DOHH2 (cell line): ENCODE data around the gene MB.

Experiments
- H3F3A ChIP-seq: fragments of 200-600 bp; sonication (generic), shearing (Covaris generic); 2 replicates; pipeline ENCODE4 v1.6.0; 2016; ENCODE audit warnings: antibody characterized with exemption, mild to moderate bottlenecking; ENCODE audit not compliant: control insufficient read depth, insufficient read depth
- H3K27ac ChIP-seq: fragments of 200-600 bp; sonication (generic); 2 replicates; pipeline ENCODE4 v1.5.1; 2014; ENCODE audit warnings: low read depth, mild to moderate bottlenecking, low read length, moderate library complexity
- H3K27me3 ChIP-seq: fragments of 200-600 bp; sonication (generic); 2 replicates; pipeline ENCODE4 v1.6.1; 2014; ENCODE audit warnings: mild to moderate bottlenecking, low read length, mixed read lengths; ENCODE audit not compliant: control insufficient read depth
- H3K36me3 ChIP-seq: fragments of 200-600 bp; sonication (generic); 2 replicates; pipeline ENCODE4 v1.6.1; 2014; ENCODE audit warnings: mild to moderate bottlenecking, low read length, moderate library complexity, mixed read lengths; ENCODE audit not compliant: control insufficient read depth
- H3K4me1 ChIP-seq: fragments of 200-600 bp; sonication (generic); 2 replicates; pipeline ENCODE4 v1.6.1; 2014; ENCODE audit warnings: mild to moderate bottlenecking, low read length, mixed read lengths; ENCODE audit not compliant: control insufficient read depth
- H3K4me2 ChIP-seq: fragments of 200-600 bp; sonication (generic); 2 replicates; pipeline ENCODE4 v1.6.0; 2014; ENCODE audit warnings: mild to moderate bottlenecking, low read length, moderate library complexity
- H3K4me3 ChIP-seq: fragments of 200-600 bp; sonication (generic); 2 replicates; pipeline ENCODE4 v1.5.1; 2014; ENCODE audit warnings: mild to moderate bottlenecking, low read length, mixed read lengths
- H3K79me2 ChIP-seq: fragments of 200-600 bp; sonication (generic); 2 replicates; pipeline ENCODE4 v1.6.1; 2014; ENCODE audit warnings: mild to moderate bottlenecking, low read length, mixed read lengths; ENCODE audit not compliant: control insufficient read depth
- H3K9me2 ChIP-seq: fragments of 200-600 bp; sonication (generic); replicated peaks from 2 replicates; pipeline ENCODE4 v1.6.1; 2014; ENCODE audit warnings: mild to moderate bottlenecking, low read length, mixed read lengths; ENCODE audit not compliant: control insufficient read depth
- H3K9me3 ChIP-seq: fragments of 200-600 bp; sonication (generic); 2 replicates; pipeline ENCODE4 v1.6.1; 2014; ENCODE audit warnings: antibody characterized with exemption, low read length, mixed read lengths; ENCODE audit not compliant: control insufficient read depth, insufficient read depth
- H4K20me1 ChIP-seq: fragments of 200-600 bp; sonication (generic); 2 replicates; pipeline ENCODE4 v1.6.0; 2014; ENCODE audit warnings: low read depth, mild to moderate bottlenecking, antibody characterized with exemption, low read length, moderate library complexity; ENCODE audit not compliant: control insufficient read depth, insufficient read depth
- EZH2phosphoT487 ChIP-seq: fragments of 200-600 bp; sonication (generic); IDR thresholded peaks from 2 replicates; pipeline ENCODE4 v1.6.1; 2017; ENCODE audit warnings: borderline replicate concordance, mild to moderate bottlenecking, antibody characterized with exemption, low read length, moderate library complexity, mixed read lengths
- TF ChIP-seq, protein P1 (sequence below): fragments of 200-600 bp; sonication (generic); IDR thresholded peaks from one replicate; pipeline ENCODE4 v1.5.1; 2014; ENCODE audit warnings: antibody characterized with exemption, mild to moderate bottlenecking, low read depth, low read length; ENCODE audit not compliant: poor library complexity, severe bottlenecking

The MB gene

DNA sequence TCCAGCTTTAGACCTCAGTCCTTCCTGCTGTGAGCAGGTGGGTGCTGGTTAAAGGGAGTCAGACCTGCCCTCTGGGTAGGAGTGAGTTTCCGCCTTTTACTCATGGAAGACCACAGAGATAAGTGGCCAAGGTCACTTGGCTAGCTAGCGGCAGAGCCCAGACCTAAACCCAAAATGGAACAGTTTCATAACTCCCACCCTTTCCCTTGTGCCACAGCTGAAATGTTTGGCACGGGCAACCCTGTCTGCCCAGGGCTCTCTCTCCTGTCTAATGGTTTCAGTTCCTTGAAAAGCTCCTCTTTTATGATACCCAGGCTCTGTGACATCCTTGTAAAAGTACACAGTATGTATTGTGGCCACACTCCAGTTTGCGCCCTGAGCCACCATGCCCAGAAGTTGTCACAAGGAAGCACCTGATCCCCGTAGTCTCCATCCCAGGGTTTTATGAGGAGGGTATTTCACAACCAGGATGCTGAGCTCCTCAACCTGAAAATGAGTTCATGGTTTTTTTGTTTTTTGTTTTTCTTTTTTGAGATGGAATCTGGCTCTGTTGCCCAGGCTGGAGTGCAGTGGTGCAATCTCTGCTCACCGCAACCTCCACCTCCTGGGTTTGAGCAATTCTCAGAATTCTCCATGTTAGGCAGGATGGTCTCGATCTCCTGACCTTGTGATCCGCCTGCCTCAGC, 5.1 kb downstream of the MB start:
- Histone ChIP-seq H3K4me2 (0 out of 2 replicates have a peak overlapping the region, but pooled peaks have one; percentile 2), H3K27me3 (peaks cover 14% of the 10 kb centered on the region), H3K4me1 (peaks cover 11% of the 10 kb centered on the region), H3K9me2 (no peaks in the 10 kb centered on the region), H3K27ac (no peak overlapping the region), H3F3A (no peaks in the 10 kb centered on the region), H3K9me3 (no peaks in the 10 kb centered on the region), H4K20me1 (no peaks in the 10 kb centered on the region), H3K79me2 (no peaks in the 10 kb centered on the region), H3K36me3 (no peaks in the 10 kb centered on the region), H3K4me3 (no peak overlapping the region)
- TF ChIP-seq EZH2phosphoT487 = no peak
- TF ChIP-seq, protein P1, sequence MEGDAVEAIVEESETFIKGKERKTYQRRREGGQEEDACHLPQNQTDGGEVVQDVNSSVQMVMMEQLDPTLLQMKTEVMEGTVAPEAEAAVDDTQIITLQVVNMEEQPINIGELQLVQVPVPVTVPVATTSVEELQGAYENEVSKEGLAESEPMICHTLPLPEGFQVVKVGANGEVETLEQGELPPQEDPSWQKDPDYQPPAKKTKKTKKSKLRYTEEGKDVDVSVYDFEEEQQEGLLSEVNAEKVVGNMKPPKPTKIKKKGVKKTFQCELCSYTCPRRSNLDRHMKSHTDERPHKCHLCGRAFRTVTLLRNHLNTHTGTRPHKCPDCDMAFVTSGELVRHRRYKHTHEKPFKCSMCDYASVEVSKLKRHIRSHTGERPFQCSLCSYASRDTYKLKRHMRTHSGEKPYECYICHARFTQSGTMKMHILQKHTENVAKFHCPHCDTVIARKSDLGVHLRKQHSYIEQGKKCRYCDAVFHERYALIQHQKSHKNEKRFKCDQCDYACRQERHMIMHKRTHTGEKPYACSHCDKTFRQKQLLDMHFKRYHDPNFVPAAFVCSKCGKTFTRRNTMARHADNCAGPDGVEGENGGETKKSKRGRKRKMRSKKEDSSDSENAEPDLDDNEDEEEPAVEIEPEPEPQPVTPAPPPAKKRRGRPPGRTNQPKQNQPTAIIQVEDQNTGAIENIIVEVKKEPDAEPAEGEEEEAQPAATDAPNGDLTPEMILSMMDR = no peak

DNA sequence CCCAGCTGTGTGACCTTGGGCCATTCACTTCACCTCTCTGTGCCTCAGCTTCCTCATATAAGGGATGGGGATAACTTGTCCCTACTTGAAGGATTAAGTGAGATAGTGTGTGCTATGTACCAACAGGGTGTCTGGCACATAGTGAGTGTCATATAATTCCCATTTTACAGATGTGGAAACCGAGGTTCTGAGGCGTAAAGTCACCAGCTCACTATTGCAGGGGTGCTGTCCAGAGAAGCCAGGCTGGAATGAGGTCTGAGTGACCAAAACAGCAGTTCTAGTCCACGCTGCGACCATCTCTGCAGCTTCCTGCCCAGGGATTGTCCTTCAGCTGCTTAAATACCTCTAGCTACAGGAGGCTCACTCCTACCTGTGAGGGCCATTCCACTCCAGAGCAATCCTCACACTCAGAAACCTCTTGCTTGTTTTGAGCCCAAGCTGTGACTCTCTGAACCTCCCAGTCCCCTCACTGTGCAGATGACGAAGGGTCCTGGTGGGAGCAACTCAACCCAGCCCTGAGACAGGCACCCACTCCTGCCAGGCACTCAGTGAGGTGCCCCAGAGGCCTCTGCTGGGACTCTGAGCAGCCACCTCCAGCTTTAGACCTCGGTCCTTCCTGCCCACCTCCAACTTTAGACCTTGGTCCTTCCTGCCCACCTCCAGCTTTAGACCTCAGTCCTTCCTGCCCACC, 5.8 kb downstream of the MB start:
- Histone ChIP-seq H3K36me3 (no peaks in the 10 kb centered on the region), H4K20me1 (no peaks in the 10 kb centered on the region), H3K27me3 (peaks cover 18% of the 10 kb centered on the region), H3K4me1 (peaks cover 11% of the 10 kb centered on the region), H3K79me2 (no peaks in the 10 kb centered on the region), H3K4me3 (no peak overlapping the region), H3F3A (no peaks in the 10 kb centered on the region), H3K9me3 (no peaks in the 10 kb centered on the region), H3K27ac (no peak overlapping the region), H3K9me2 (no peaks in the 10 kb centered on the region), H3K4me2 (0 out of 2 replicates have a peak overlapping the region, but pooled peaks have one; percentile 2)
- TF ChIP-seq, protein P1 = no peak
- no peak for TF ChIP-seq EZH2phosphoT487

DNA sequence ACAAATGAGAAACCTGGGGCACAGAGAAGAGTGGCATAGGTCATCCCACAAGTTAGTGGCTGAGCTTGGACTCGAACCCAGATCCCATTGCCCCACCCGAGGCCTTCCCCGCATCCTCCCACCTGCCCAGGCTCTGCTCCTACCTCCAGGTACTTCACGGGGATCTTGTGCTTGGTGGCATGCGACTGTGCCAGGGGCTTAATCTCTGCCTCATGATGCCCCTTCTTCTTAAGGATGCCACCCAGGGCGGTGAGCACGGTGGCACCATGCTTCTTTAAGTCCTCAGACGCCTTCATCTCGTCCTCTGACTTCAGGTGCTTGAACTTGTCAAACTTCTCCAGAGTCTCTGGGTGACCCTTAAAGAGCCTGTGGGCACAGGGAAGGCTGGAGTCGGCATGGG, 6.4 kb downstream of the MB start:
- no peaks in the 10 kb centered on the region for H3K79me2 ChIP-seq
- H3K4me1 ChIP-seq = peaks cover 11% of the 10 kb centered on the region
- H3K4me2 ChIP-seq = no peak overlapping the region
- no peaks in the 10 kb centered on the region for H3K9me2 ChIP-seq
- no peaks in the 10 kb centered on the region for H3K9me3 ChIP-seq
- H3K27me3 ChIP-seq = peaks cover 18% of the 10 kb centered on the region; the same call in 1 of the 2 replicates
- no peaks in the 10 kb centered on the region for H4K20me1 ChIP-seq
- no peaks in the 10 kb centered on the region for H3K36me3 ChIP-seq
- no peak overlapping the region for H3K4me3 ChIP-seq
- H3F3A ChIP-seq = no peaks in the 10 kb centered on the region
- H3K27ac ChIP-seq = no peak overlapping the region
- TF ChIP-seq EZH2phosphoT487 = no peak
- TF ChIP-seq, protein P1 = no peak
